Measurements from ENCODE around the gene SLC5A10.
"Not testable (repeated sequence)": the region's sequence is repeated elsewhere in the genome, so short reads cannot be mapped to it uniquely, and the experiment has no call there.

The SLC5A10 gene

GRCh38 chr17:18947866-18948265, 4.1 kb upstream of the SLC5A10 start:
- DNase-seq (ENCODE audit: low spot score) = no peak

DNA sequence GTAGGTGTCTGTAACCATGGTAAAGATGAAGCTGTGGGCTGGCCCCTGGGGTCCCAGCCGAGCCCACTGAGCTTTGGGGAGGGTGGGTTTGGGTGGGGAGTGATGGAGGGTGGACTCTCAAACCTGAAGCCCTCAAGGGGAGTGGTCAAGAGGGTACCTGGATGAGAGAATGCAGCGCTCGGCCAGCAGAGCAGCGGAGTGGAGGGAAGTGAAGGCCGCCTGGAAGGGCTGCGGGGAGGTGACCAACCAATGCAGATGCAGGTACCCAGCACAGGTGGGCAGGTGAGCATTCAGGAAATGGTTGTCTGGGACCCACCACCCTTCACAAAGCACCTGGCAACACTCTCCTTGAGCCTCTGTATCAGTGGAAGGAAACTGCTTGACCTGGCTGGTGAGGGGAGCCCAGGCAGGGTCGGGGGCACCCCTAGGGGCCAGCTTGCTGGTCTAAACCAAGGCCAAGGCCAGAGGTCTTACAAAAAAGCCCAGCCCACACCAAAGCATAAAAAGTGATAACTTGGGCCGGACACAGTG, 3.4 kb upstream of the SLC5A10 start:
- no peak for DNase-seq (ENCODE audit: low spot score)

- no peak for DNase-seq (ENCODE audit: low spot score)
Measured at GRCh38 chr17:18949566-18949965, 2.4 kb upstream of the SLC5A10 start.

- no peak for DNase-seq (ENCODE audit: low spot score)
Measured at GRCh38 chr17:18950346-18950745, 1.6 kb upstream of the SLC5A10 start.

DNA sequence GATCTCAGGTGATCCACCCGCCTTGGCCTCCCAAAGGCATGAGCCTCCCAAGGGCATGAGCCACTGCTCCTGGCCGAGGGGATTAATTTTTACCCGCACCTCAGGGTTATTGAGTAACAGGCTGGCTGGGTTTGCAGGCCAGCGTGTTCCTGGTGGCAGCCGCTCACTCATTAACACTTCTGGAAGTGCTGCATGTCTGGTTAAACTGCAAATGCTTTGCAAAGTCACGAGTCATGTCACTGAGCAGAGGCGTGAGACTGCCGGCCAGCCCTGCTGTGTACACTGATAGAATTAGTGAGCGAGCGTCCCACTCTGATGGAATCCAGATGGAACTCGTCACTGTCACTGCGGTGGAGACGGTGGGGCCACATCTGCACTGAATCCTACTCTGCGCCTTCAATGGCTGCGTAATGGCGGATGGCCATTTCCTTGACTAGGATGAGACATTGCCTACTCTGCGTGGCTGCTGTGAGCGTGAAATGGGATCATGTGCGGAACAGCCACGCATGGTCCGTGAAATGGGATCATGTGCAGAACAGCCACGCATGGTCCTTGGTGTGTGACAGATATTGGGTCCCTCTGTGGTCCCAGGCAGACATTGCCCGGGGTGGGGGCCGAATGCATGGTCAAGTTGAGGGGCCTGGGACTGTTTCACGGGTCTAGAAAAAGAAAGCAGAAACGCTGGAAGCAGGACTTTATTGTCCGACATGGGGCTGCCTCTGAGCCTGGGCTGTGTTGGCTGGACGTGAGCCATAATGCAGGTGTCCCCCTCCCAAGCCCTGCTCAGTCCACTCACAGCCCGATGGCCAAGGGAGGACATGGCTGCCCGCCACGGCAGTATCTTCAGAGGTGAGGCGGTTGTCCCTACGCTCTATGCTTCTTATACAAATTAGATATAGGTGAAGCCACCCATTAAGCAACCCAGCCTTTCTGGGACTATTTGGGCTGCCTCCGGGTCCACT, 740 bp upstream of the SLC5A10 start:
- DNase-seq (ENCODE audit: low spot score) = no peak

- DNase-seq (ENCODE audit: low spot score) = no peak
Measured at GRCh38 chr17:18953231-18953728, 1.3 kb downstream of the SLC5A10 start.

DNA sequence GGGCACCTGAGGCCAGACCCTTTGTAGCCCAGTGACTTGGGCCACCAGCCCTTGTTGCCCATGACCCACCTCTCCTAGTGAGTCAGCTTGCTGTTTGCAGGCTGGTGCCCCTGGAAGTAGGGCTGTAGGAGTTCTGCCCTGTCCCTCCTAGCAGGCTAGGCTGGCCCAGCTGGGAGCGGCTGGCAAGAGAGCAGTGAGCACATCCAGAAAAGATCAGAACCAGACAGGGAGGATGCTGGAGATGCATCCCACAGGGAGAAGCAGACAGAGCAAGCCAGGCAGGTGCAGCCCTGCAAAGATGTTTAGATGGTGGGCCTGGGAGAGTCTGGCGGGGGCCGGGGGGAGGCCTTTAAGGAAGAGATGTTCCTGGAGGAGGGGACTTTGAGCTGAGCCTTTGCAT, 2.4 kb downstream of the SLC5A10 start:
- DNase-seq (ENCODE audit: low spot score) = no peak

- DNase-seq (ENCODE audit: low spot score) = no peak
Measured at GRCh38 chr17:18955009-18955408, 3.0 kb downstream of the SLC5A10 start.

GRCh38 chr17:18956021-18956420, 4.1 kb downstream of the SLC5A10 start:
- not testable (repeated sequence) for DNase-seq (ENCODE audit: low spot score)

- DNase-seq (ENCODE audit: low spot score) = no peak
Measured at GRCh38 chr17:18956581-18956980, 4.6 kb downstream of the SLC5A10 start.

DNA sequence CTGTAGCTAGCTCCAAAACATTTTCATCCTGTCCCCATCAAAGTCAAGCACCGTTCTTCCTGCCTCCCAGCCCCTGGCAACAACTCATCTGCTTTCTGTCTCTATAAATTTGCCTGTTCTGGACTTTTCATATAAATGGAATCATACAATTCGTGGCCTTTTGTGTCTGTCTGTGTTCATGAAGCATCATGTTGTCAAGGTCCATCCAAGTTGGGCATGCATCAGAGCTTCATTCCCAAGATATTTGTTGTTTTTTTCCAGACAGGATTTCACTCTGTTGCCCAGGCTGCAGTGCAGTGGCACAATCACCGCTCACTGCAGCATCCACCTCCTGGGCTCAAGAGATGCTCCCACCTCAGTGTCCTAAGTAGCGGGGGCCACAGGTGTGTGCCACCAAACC, 5.9 kb downstream of the SLC5A10 start:
- DNase-seq (ENCODE audit: low spot score) = no peak

GRCh38 chr17:18958611-18959010, 6.6 kb downstream of the SLC5A10 start:
- DNase-seq (ENCODE audit: low spot score) = no peak

DNA sequence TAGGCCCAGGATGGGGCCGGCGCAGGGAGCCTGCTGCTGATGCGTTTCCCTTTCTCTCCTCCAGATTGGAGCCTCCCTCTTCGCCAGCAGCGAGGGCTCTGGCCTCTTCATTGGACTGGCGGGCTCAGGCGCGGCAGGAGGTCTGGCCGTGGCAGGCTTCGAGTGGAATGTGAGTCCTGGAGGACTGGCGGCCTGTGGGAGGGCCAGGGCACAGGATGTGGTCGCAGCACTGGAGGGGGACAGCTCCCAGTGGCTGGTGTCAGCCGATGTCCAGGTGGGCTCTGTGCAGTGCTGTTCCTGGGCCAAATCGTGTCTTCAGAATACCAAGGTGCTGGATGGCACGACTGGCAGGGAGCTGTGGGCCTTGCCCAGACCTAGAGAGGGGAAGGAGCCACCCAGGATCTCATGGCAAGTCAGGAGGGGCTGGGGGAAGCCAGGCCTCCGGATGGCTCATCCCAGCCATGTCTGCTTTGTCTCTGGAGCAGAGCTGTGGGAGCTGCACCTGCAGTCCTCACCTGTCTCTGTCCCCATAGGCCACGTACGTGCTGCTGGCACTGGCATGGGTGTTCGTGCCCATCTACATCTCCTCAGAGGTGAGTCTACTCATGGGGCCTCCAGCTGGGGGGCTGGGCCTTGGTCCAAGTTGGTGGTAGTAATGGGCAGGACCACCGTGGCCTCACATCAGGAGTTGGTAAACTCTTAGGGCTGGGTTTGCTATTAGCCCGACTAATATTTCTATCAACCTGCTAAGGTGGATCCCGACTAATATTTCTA, 7.3 kb downstream of the SLC5A10 start:
- peak; percentile 14 for DNase-seq (ENCODE audit: low spot score)

- DNase-seq (ENCODE audit: low spot score) = no peak
Measured at GRCh38 chr17:18959845-18960240, 7.9 kb downstream of the SLC5A10 start.

DNA sequence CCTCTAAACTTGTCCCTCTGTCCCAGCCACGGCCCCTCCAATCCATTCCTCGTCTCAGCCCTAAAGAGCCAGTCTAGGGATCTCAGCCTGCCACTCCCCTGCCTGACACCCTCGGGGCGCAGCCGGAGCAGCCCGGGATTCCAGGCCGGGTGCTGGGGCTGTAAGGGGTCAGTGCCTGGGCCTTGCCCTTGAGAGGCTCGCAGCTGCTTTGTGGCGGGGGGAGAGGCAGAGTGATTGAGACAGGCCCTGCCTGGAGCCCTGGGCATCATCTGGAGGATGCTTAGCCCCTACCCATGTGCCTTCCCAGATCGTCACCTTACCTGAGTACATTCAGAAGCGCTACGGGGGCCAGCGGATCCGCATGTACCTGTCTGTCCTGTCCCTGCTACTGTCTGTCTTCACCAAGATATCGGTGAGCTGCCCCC, 8.3 kb downstream of the SLC5A10 start:
- DNase-seq (ENCODE audit: low spot score) = no peak

- DNase-seq (ENCODE audit: low spot score) = peak; percentile 92
Measured at GRCh38 chr17:18960803-18961511, 9.0 kb downstream of the SLC5A10 start.

DNA sequence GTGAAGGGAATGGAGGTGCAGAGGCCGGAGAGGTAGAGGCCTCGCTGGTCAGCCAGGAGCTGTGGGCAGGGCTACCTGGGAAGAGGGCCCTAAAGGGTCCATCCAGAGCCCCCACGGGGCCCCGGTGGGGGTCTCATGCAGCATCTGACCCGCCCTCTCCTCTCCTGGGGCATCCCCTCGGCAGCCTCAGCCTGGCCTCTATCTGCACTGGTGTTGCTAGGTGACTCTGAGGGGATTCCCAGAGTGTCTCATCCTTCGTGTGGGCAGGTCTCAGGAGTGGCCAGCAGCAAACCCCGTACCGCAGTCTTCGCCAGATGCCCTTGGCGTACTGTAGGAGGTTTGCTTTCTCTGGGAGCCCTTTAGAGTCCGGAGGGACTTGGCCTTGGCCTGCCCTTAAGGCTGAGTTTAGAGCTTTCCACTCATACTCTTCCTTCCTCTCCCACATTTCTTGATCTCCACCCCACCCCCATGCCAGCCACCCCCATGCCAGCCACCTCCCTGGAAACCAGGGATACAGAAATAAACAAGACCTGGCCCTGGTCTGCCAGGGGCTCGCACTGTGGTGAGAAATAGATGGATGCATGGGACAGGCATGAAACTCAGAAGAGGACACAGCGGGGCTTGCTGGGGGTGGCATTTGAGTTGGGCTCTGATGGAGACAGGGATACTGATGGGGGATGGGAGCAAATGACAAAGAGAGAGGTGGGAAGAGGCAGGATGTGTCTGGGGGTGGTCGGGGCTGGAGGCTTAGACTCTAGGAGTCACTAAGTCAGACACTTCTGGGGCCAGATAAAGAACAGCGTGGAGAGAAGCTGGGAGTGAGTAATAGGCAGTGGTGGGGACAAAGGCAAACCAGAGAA, 9.9 kb downstream of the SLC5A10 start:
- DNase-seq (ENCODE audit: low spot score) = no peak

DNA sequence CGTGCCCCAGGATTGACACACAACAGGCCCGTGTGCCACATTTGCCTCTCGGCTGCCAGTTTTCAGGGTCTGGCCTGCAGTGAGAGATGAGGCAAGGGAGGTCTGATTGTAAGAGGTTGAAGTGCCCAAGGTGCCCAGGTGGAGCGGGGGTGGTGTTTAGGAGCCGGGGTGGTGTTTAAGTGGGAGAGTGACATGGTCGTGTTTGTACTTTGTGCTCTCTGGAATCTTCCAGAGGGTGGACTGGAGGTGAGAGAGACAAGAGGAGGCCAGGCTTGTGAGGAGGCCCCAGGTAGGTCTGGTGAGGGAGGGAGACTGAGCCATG, 10.5 kb downstream of the SLC5A10 start:
- DNase-seq (ENCODE audit: low spot score) = no peak

DNA sequence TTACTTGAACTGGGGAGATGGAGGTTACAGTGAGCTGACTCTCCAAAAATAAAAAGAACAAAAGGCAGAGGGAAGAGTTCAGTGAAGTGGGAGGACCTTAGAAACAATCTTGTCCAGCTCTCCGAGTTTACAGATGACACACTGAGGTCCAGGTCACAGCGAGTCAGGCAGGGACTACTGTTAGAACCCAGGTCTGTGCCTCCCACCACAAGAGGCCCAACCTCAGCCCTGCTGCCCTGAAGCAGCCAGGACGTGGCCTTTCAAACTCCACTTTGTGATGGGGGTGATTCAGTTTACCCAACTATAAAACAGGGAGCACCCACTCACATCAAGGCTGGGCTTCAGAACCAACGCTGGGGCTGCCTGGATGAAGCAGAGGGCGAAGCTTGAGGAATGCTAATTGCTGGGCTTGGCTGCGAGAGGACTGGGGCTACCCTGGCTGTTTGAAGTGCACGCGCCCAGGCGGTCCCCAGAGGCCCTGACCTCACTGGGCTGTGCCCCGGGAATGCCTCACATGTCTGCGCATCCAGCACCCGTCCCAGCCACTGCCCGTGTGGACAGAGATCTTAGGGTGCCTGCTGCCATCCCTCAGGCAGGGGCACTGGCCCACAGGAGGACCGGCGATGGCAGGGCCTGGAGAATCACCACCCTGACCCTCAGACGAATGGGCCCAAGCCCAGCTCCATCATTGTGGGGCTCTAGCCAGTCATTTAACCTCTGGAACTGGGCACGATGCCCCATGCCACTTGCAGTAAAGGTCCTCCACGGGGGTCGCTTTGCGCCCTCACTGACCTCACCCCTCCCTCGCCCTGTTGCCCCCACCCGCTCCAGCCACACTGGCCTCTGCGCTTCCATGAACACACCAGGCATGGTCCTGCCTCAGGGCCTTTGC, 11.4 kb downstream of the SLC5A10 start:
- DNase-seq (ENCODE audit: low spot score) = no peak

DNA sequence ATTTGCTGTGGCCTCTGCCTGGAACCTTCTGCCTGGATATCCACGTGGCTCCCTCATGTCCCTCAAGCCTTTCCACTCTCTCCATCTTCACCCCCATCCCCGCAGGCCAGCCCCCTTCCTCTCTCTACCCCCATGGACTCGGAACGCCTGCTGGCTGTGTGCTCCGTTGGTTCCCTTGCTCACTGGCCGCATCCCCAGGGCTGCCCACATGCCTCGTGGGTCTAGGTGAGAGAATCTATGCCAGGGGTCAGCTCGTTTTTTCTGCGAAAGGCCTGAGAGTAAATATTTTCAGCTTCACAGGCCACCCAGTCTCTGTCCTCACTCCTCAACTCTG, 12.0 kb downstream of the SLC5A10 start:
- no peak for DNase-seq (ENCODE audit: low spot score)

Measured in iPS-NIHi11 (cell line).